Body of pancreas (tissue), 4 donors: ENCODE measurements around the gene DPY19L1. TPM values are rescaled to one million over a fixed set of nuclear protein-coding genes. Genes with fewer than 3 reads are reported as not detected.
"Not testable (repeated sequence)": the region's sequence is repeated elsewhere in the genome, so short reads cannot be mapped to it uniquely, and the experiment has no call there.

Experiments
- ATAC-seq: fragments of 150-250 bp; one replicate; pipeline ENCODE4 v1.9.1; 2016
- DNase-seq, 4 donors: peaks; one replicate each; pipeline ENCODE4 v3.0.0-alpha.2; 2019
- H3K27ac ChIP-seq, 4 donors: fragments of 200-600 bp; sonication (generic); 1 replicate in 3 of 4; 2 replicates in 1 of 4; pipeline versions ENCODE4 v1.5.1 to v1.6.1; 2016 to 2019; ENCODE audit warnings: mild to moderate bottlenecking in 1 of 4, mixed read lengths in 1 of 4, moderate library complexity in 1 of 4
- H3K27me3 ChIP-seq, 2 donors: fragments of 200-600 bp; sonication (generic); one replicate each; pipeline ENCODE4 v1.6.0; 2016; ENCODE audit warnings: mild to moderate bottlenecking in 1 of 2
- H3K36me3 ChIP-seq, 2 donors: fragments of 200-600 bp; sonication (generic); replicated peaks in 1 of 2; 2 replicates each; pipeline ENCODE4 v1.5.1; 2016; ENCODE audit warnings: low read depth in 2 of 2; ENCODE audit not compliant: insufficient read depth in 1 of 2
- H3K4me1 ChIP-seq: fragments of 200-600 bp; sonication (generic); one replicate; pipeline ENCODE4 v1.6.0; 2016
- H3K4me3 ChIP-seq, 2 donors: fragments of 200-600 bp; sonication (generic); 1 replicate in 1 of 2; 2 replicates in 1 of 2; pipeline ENCODE4 v1.5.1; 2016 to 2019
- H3K9me3 ChIP-seq, 3 donors: fragments of 200-600 bp; sonication (generic); 1 replicate in 2 of 3; 2 replicates in 1 of 3; pipeline ENCODE4 v1.5.1; 2016
- CTCF ChIP-seq, 7 experiments: fragments of 450-650 bp in 4 of 7; fragments of 200-600 bp in 3 of 7; sonication (generic) in 3 of 7; IDR thresholded peaks; one replicate each; pipeline ENCODE4 v1.5.1; 2016 to 2019; ENCODE audit warnings: antibody characterized with exemption in 7 of 7
- POLR2A ChIP-seq, 3 donors: fragments of 450-650 bp; IDR thresholded peaks; one replicate each; pipeline ENCODE4 v1.6.1; 2016; ENCODE audit warnings: antibody characterized with exemption in 3 of 3, mild to moderate bottlenecking in 2 of 3
- WGBS, 2 donors: methylation state at CpG; one replicate each; pipeline ENCODE4 v1.1.5; 2017; 5-methylcytosine and 5-hydroxymethylcytosine counted together
- intact Hi-C: fragments of 100-400 bp; cut with DNase I; formaldehyde crosslinking; loops from one replicate; pipeline ENCODE4 v1.15.1; 2023
- total RNA-seq, 2 donors: library from RNA; depleted of rRNA; stranded (reverse); fragments of >200 nt; gene quantifications; one replicate each; pipeline ENCODE4 v1.1.0, GENCODE V29; 2016

The DPY19L1 gene
- total RNA-seq, 2 donors from 2014 or later = 6.6 to 8.8 TPM

GRCh38 chr7:34900891-34901513 lies 136.3 kb downstream of the DPY19L1 start:
- DNase-seq (no peak), ATAC-seq (no peak)
- Histone ChIP-seq H3K9me3 (no peaks in the 10 kb centered on the region), H3K27ac (no peak overlapping the region), H3K4me3 (no peak overlapping the region), H3K4me1 (no peaks in the 10 kb centered on the region), H3K36me3 (no peaks in the 10 kb centered on the region), H3K27me3 (no peaks in the 10 kb centered on the region)
- TF ChIP-seq CTCF (IDR thresholded peaks at IDR 0.05) = no peak
- intact Hi-C loops = no loop called here
- 60 to 61% methylated on average over 3 to 4 of the region's 4 CpGs for WGBS, 2 donors

GRCh38 chr7:34895202-34895601 lies 142.1 kb downstream of the DPY19L1 start:
- no peaks in the 10 kb centered on the region for H3K27me3 ChIP-seq
- H3K4me3 ChIP-seq = no peak overlapping the region
- H3K36me3 ChIP-seq = no peaks in the 10 kb centered on the region
- no peaks in the 10 kb centered on the region for H3K9me3 ChIP-seq
- no peak overlapping the region for H3K27ac ChIP-seq
- no peak for DNase-seq
- intact Hi-C loops = no loop called here
- no peaks in the 10 kb centered on the region for H3K4me1 ChIP-seq
- no peak for ATAC-seq
- no peak for TF ChIP-seq POLR2A (IDR thresholded peaks at IDR 0.05)
- TF ChIP-seq CTCF (IDR thresholded peaks at IDR 0.05) = no peak

GRCh38 chr7:34889951-34890350 lies 147.3 kb downstream of the DPY19L1 start:
- H3K4me1 ChIP-seq = no peaks in the 10 kb centered on the region
- TF ChIP-seq POLR2A (IDR thresholded peaks at IDR 0.05) (no peak), CTCF (IDR thresholded peaks at IDR 0.05) (no peak)
- H3K4me3 ChIP-seq = no peak overlapping the region
- 65 to 77% methylated on average over 1 of the region's 1 CpG for WGBS, 2 donors
- DNase-seq = no peak
- H3K36me3 ChIP-seq = no peaks in the 10 kb centered on the region
- no peak for ATAC-seq
- intact Hi-C loops = no loop called here
- no peaks in the 10 kb centered on the region for H3K9me3 ChIP-seq
- no peak overlapping the region for H3K27ac ChIP-seq
- H3K27me3 ChIP-seq = no peaks in the 10 kb centered on the region

GRCh38 chr7:34886856-34887255 lies 150.4 kb downstream of the DPY19L1 start:
- ATAC-seq = no peak
- intact Hi-C loops = no loop called here

GRCh38 chr7:34883855-34884254 lies 153.4 kb downstream of the DPY19L1 start:
- WGBS, 2 donors = 93 to 96% methylated on average over 1 of the region's 1 CpG
- DNase-seq, H3K4me3 ChIP-seq, H3K9me3 ChIP-seq, intact Hi-C loops, ATAC-seq, H3K4me1 ChIP-seq, H3K27ac ChIP-seq, H3K27me3 ChIP-seq, H3K36me3 ChIP-seq: not testable (repeated sequence)

More at GRCh38 chr7:34886856-34887255, 150.4 kb downstream of the DPY19L1 start:
- H3K36me3 ChIP-seq = no peaks in the 10 kb centered on the region
- TF ChIP-seq POLR2A (IDR thresholded peaks at IDR 0.05) (no peak), CTCF (IDR thresholded peaks at IDR 0.05) (no peak)
- no peaks in the 10 kb centered on the region for H3K27me3 ChIP-seq
- no peaks in the 10 kb centered on the region for H3K9me3 ChIP-seq
- H3K27ac ChIP-seq = no peak overlapping the region
- no peak for DNase-seq
- H3K4me3 ChIP-seq = no peak overlapping the region
- H3K4me1 ChIP-seq = no peaks in the 10 kb centered on the region
